Measurements from ENCODE around the gene PTGS1.
A peak's percentile ranks its signal among the peaks of the same experiment; 100 is the strongest.
"Not testable (repeated sequence)": the region's sequence is repeated elsewhere in the genome, so short reads cannot be mapped to it uniquely, and the experiment has no call there.

Gene PTGS1

GRCh38 chr9:122398371-122398924 lies 27.6 kb downstream of the PTGS1 start:
- DNase-seq (ENCODE audit: low spot score), result no peak

DNA sequence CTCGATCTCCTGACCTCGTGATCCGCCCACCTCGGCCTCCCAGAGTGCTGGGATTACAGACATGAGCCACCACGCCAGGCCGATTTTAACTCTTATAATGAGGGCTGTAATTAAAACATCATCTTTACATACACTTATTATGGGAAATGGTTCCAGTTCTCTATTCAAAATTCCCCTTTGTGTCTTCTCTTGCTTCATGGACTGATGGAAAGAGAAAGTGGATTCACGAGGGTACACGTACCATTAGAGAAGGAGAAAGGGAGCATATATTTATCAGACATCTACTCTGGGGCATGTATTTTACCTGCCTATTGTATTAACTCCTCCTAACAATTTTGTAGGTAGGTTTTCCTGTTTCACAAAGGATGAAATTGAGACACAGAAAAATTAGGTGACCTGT lies 31.1 kb downstream of the PTGS1 start:
- no peak for DNase-seq (ENCODE audit: low spot score)

- DNase-seq (ENCODE audit: low spot score), result peak; percentile 84
These were observed 31.6 kb downstream of the PTGS1 start for GRCh38 chr9:122402403-122402871.

DNA sequence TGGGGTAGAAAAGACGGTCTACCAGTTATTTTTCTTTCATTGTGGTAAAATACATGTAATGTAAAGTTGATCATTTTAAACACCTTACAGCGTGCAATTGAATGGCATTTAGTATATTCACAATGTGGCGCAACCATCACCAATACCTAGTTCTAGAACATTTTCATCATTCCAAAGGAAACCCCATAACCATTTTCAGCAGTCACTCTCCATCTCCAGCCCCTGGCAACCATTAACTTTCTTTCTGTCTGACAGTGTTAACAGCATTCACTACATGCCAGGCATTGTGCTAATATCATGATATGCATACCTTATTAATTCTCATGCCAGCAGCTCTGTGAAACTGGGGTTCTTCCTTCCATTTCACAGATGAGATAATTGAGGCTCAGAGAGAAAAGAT lies 32.0 kb downstream of the PTGS1 start:
- no peak for DNase-seq (ENCODE audit: low spot score)

DNA sequence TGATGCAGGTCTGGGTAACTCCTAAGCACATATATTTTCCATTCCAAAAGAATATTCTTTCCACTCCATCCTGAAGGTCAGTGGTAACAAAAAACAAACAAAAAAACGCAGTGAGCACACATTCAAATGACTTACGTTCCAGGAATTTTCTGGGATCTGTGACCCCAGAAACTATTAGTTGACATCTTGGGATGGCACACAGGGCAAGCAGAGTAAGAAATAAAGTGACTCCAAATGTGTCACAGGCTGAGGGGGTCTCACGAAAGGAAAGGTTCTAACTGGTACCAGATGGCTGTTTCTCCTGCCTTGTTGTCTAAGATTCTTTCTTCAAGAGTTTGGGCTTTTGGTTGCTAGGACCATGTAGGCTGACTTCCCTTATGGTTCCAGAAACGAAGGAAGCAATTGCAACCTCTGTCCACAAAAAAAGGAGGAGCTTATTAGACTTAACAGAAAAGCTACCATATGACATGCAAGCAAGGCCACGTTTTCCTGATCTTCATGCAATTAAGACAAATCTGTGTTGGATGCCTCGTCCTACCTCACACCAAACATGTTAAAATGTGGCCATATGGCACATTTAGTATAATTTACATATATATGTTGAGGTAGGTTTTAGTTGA lies 32.7 kb downstream of the PTGS1 start:
- no peak for DNase-seq (ENCODE audit: low spot score)

DNA sequence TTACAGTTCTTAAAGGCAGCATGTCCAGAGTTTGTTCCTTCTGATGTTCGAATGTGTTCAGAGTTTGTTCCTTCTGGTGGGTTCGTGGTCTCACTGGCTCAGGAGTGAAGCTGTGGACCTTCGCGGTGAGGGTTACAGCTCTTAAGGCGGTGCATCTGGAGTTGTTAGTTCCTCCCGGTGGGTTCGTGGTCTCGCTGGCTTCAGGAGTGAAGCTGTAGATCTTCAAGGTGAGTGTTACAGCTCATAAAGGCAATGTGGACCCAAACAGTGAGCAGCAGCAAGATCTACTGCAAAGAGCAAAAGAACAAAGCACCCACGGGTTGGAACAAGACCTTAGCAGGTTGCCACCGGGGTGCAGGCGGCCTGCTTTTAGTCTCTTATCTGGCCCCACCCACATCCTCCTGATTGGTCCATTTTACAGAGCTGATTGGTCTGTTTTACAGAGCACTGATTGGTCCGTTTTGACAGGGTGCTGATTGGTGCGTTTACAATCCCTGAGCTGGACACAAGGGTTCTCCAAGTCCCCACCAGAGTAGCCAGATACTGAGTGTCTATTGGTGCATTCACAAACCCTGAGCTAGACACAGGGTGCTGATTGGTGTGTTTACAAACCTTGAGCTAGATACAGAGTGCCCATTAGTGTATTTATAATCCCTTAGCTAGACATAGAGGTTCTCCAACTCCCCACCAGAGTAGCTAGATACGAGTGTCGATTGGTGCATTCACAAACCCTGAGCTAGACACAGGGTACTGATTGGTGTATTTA lies 34.7 kb downstream of the PTGS1 start:
- not testable (repeated sequence) for DNase-seq (ENCODE audit: low spot score)

GRCh38 chr9:122406070-122406890 lies 35.5 kb downstream of the PTGS1 start:
- no peak for DNase-seq (ENCODE audit: low spot score)

DNA sequence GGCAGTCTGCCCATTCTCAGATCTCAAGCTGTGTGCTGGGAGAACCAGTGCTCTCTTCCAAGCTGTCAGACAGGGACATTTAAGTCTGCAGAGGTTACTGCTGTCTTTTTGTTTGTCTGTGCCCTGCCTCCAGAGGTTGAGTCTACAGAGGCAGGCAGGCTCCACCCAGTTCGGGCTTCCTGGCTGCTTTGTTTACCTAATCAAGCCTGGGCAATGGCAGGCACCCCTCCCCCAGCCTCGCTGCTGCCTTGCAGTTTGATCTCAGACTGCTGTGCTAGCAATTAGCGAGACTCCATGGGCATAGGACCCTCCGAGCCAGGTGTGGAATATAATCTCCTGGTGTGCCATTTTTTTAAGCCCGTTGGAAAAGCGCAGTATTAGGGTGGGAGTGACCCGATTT lies 43.3 kb downstream of the PTGS1 start:
- not testable (repeated sequence) for DNase-seq (ENCODE audit: low spot score)

GRCh38 chr9:122418016-122418415 lies 47.2 kb downstream of the PTGS1 start:
- DNase-seq (ENCODE audit: low spot score), result no peak

DNA sequence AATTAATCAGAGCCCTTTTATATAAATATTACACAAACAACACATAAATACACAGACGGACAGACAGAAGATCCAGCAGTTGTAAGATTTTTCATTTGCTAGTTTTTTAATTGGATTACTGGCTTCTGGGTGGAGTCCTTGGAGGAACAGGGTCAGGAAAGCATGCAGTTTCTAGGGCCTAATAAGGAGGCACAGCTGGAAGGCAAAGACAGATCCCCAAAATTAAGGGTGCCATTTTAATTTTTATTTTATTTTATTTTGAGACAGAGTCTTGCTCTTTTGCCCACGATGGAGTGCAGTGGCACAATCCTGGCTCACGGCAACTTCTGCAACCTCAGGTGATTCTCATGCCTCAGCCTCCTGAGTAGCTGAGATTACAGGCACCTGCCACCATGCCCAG lies 49.5 kb downstream of the PTGS1 start:
- DNase-seq (ENCODE audit: low spot score), result no peak

GRCh38 chr9:122425087-122425486 lies 54.3 kb downstream of the PTGS1 start:
- no peak for DNase-seq (ENCODE audit: low spot score)

DNA sequence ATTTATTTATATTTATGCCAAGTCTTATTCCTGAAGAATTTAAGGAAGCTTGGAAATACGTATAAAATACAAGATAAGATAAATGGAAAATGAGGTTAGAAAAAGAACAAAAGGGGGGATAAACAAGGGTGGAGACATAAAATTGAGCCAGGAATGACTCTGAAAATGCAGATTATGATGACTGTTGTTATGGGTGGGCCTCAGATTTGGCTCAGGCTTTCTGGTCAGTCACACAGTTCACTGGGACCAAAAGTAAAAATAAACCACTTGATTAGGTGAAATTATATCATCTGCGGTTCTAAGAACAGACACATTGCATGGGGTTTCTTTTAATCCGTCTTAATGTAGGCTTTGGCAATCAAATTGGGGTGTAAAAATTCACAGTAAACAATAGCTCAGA lies 55.9 kb downstream of the PTGS1 start:
- no peak for DNase-seq (ENCODE audit: low spot score)

DNA sequence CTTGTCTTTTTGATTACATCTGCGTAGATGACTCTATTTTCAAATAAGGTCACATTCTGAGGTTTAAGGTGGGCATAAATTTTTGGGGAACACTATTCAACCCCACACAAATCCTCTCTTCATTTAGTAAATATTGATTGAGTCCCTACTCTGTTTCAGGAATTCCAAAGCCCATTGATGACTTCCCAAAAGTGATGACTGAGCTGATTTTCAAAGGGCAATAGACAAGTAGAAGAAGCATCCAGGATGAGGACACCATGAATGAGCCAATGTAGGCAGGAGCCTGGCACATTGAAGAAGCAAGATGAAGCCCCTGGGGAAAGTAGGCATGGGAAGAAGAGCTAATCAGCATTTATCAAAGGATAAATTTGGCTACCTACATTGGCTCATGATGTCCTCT lies 71.7 kb downstream of the PTGS1 start:
- no peak for DNase-seq (ENCODE audit: low spot score)

GRCh38 chr9:122444041-122444733 lies 73.4 kb downstream of the PTGS1 start:
- DNase-seq (ENCODE audit: low spot score), result peak; percentile 59
